Measurements from ENCODE around the gene GATA1. TPM values are rescaled to one million over a fixed set of nuclear protein-coding genes. Genes with fewer than 3 reads are reported as not detected.
A peak's percentile ranks its signal among the peaks of the same experiment; 100 is the strongest.

Gene GATA1
- total RNA-seq: 1.6 TPM

DNA sequence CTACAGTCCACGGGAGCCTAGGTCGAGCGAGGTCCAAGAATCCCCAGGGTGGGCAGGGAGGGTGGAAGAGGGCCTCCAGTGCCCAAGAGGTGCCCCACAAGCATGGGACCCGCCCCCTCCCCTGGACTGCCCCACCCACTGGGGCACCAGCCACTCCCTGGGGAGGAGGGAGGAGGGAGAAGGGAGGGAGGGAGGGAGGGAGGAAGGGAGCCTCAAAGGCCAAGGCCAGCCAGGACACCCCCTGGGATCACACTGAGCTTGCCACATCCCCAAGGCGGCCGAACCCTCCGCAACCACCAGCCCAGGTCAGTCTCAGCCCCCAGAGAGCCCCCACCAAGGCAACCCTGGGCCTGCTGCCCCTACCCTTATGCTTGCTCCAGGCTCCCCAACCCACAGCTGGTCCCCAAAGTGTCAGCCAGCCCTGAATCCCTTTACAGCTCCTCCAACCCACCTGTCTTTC, at the start of gene GATA1:
GATA1 (plus strand) TSS at position 250 of the 460 bp plus-strand sequence. CDS start 4,520 bp downstream, outside the sequence.
- Histone ChIP-seq H3K36me3 (ENCODE audit: control insufficient read depth in 3 of 3, insufficient read depth in 3 of 3, low read length in 3 of 3) (no peaks in the 10 kb centered on the region), H3K9ac (ENCODE audit: low read depth in 1 of 3, low read length in 3 of 3) (no peak within 1 kb of the TSS), H3K4me3 (ENCODE audit: low read length in 3 of 3) (no peak within 1 kb of the TSS), H3K27me3 (ENCODE audit: control insufficient read depth in 3 of 3, insufficient read depth in 3 of 3, low read length in 3 of 3) (peaks cover 0 to 9% (median 0%) of the 10 kb centered on the region in 3 donors), H3K27ac (ENCODE audit: low read depth, low read length) (no peak within 1 kb of the TSS), H3K9me3 (ENCODE audit: control insufficient read depth in 3 of 3, low read length in 3 of 3) (no peaks in the 10 kb centered on the region), H3K4me1 (ENCODE audit: control insufficient read depth in 3 of 3, insufficient read depth in 3 of 3, low read length in 3 of 3) (no peaks in the 10 kb centered on the region)

GRCh38 chrX:48736878-48737212, 49.5 kb upstream of the GATA1 start:
- Histone ChIP-seq H3K9me3 (ENCODE audit: control insufficient read depth in 3 of 3, low read length in 3 of 3) (no peaks in the 10 kb centered on the region), H3K4me1 (ENCODE audit: control insufficient read depth in 3 of 3, insufficient read depth in 3 of 3, low read length in 3 of 3) (peaks cover 0 to 14% (median 4%) of the 10 kb centered on the region in 3 donors), H3K36me3 (ENCODE audit: control insufficient read depth in 3 of 3, insufficient read depth in 3 of 3, low read length in 3 of 3) (no peaks in the 10 kb centered on the region), H3K27ac (ENCODE audit: low read depth, low read length) (peak overlapping the region; percentile 84), H3K9ac (ENCODE audit: low read depth in 1 of 3, low read length in 3 of 3) (no peak overlapping the region), H3K27me3 (ENCODE audit: control insufficient read depth in 3 of 3, insufficient read depth in 3 of 3, low read length in 3 of 3) (no peaks in the 10 kb centered on the region), H3K4me3 (ENCODE audit: low read length in 3 of 3) (peak overlapping the region; percentile 45 to 74 (median 63))

GRCh38 chrX:48737213-48737938, 49.0 kb upstream of the GATA1 start:
- Histone ChIP-seq H3K36me3 (ENCODE audit: control insufficient read depth in 3 of 3, insufficient read depth in 3 of 3, low read length in 3 of 3) (no peaks in the 10 kb centered on the region), H3K4me3 (ENCODE audit: low read length in 3 of 3) (peak overlapping the region; percentile 85 to 90 (median 87)), H3K27me3 (ENCODE audit: control insufficient read depth in 3 of 3, insufficient read depth in 3 of 3, low read length in 3 of 3) (no peaks in the 10 kb centered on the region), H3K9ac (ENCODE audit: low read depth in 1 of 3, low read length in 3 of 3) (peak overlapping the region; percentile 71 to 88 (median 87)), H3K9me3 (ENCODE audit: control insufficient read depth in 3 of 3, low read length in 3 of 3) (no peaks in the 10 kb centered on the region), H3K27ac (ENCODE audit: low read depth, low read length) (peak overlapping the region; percentile 84), H3K4me1 (ENCODE audit: control insufficient read depth in 3 of 3, insufficient read depth in 3 of 3, low read length in 3 of 3) (peaks cover 0 to 14% (median 4%) of the 10 kb centered on the region in 3 donors)

DNA sequence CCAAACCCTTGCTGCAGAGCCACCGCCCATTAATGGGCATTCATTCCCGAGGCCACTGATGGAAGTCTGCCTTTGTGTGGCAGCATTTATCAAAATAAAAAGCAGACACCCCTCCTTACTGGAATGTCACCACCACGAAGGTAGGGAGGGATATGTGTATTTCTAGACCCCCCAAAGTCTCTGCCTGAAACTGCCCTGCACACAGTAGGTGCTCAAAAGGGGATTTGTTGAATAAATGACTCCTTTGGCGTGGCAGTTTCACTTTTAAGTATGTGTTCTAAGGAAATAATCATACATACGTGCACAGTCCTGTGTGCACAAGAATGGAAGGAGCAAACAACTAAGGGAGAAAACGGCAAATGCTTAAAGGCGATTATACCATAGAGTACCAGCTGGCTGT, 48.5 kb upstream of the GATA1 start:
- no peaks in the 10 kb centered on the region for H3K36me3 ChIP-seq (ENCODE audit: control insufficient read depth in 3 of 3, insufficient read depth in 3 of 3, low read length in 3 of 3)
- H3K9ac ChIP-seq (ENCODE audit: low read depth in 1 of 3, low read length in 3 of 3): peak overlapping the region; percentile 71 to 88 (median 87)
- H3K27ac ChIP-seq (ENCODE audit: low read depth, low read length): peak overlapping the region; percentile 84
- H3K27me3 ChIP-seq (ENCODE audit: control insufficient read depth in 3 of 3, insufficient read depth in 3 of 3, low read length in 3 of 3): no peaks in the 10 kb centered on the region
- H3K4me1 ChIP-seq (ENCODE audit: control insufficient read depth in 3 of 3, insufficient read depth in 3 of 3, low read length in 3 of 3): peaks cover 0 to 14% (median 4%) of the 10 kb centered on the region in 3 donors
- H3K9me3 ChIP-seq (ENCODE audit: control insufficient read depth in 3 of 3, low read length in 3 of 3): no peaks in the 10 kb centered on the region
- H3K4me3 ChIP-seq (ENCODE audit: low read length in 3 of 3): peak overlapping the region; percentile 85 to 90 (median 87)

DNA sequence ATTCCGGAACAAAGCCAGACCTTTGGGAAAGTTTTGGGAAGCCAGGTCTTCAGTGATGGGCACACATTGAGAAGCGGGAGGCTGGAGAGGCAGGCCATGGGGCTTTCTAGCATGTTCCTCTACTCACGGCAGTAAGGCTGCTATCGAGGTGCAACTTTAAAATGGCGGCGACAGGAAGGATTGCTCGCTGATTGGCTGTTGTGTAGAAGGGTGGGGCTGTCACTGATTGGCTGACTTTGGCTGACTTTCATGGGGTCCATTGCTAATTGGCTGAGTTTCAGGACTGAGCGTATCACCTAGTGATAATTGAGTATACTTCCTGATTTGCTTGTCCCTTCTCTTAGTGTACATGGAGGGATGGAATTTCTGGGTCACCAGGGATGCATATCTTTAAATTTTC, 44.6 kb upstream of the GATA1 start:
- Histone ChIP-seq H3K36me3 (ENCODE audit: control insufficient read depth in 3 of 3, insufficient read depth in 3 of 3, low read length in 3 of 3) (no peaks in the 10 kb centered on the region), H3K9ac (ENCODE audit: low read depth in 1 of 3, low read length in 3 of 3) (no peak overlapping the region), H3K4me3 (ENCODE audit: low read length in 3 of 3) (no peak overlapping the region), H3K27ac (ENCODE audit: low read depth, low read length) (no peak overlapping the region), H3K27me3 (ENCODE audit: control insufficient read depth in 3 of 3, insufficient read depth in 3 of 3, low read length in 3 of 3) (no peaks in the 10 kb centered on the region), H3K9me3 (ENCODE audit: control insufficient read depth in 3 of 3, low read length in 3 of 3) (no peaks in the 10 kb centered on the region), H3K4me1 (ENCODE audit: control insufficient read depth in 3 of 3, insufficient read depth in 3 of 3, low read length in 3 of 3) (peaks cover 0 to 10% (median 4%) of the 10 kb centered on the region in 3 donors)

DNA sequence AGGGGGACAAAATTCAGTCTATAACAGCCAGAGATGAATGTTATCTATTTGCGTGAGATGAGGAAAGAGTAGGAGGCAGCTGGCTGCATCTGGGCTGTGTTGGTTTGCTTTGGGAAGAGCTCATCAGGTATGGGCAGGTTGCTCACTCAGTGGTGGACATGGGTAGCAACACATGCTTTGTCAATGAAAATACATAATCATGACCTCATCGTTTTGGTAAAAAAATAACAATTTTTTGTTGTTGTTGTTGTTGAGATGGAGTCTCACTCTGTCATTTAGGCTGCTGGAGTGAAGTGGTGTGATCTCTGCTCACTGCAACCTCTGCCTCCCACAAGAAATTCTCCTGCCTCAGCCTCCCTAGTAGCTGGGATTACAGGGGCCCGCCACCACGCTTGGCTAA, 41.2 kb upstream of the GATA1 start:
- Histone ChIP-seq H3K27ac (ENCODE audit: low read depth, low read length) (no peak overlapping the region), H3K9me3 (ENCODE audit: control insufficient read depth in 3 of 3, low read length in 3 of 3) (no peaks in the 10 kb centered on the region), H3K27me3 (ENCODE audit: control insufficient read depth in 3 of 3, insufficient read depth in 3 of 3, low read length in 3 of 3) (no peaks in the 10 kb centered on the region), H3K9ac (ENCODE audit: low read depth in 1 of 3, low read length in 3 of 3) (no peak overlapping the region), H3K36me3 (ENCODE audit: control insufficient read depth in 3 of 3, insufficient read depth in 3 of 3, low read length in 3 of 3) (no peaks in the 10 kb centered on the region), H3K4me3 (ENCODE audit: low read length in 3 of 3) (no peak overlapping the region), H3K4me1 (ENCODE audit: control insufficient read depth in 3 of 3, insufficient read depth in 3 of 3, low read length in 3 of 3) (no peaks in the 10 kb centered on the region)

DNA sequence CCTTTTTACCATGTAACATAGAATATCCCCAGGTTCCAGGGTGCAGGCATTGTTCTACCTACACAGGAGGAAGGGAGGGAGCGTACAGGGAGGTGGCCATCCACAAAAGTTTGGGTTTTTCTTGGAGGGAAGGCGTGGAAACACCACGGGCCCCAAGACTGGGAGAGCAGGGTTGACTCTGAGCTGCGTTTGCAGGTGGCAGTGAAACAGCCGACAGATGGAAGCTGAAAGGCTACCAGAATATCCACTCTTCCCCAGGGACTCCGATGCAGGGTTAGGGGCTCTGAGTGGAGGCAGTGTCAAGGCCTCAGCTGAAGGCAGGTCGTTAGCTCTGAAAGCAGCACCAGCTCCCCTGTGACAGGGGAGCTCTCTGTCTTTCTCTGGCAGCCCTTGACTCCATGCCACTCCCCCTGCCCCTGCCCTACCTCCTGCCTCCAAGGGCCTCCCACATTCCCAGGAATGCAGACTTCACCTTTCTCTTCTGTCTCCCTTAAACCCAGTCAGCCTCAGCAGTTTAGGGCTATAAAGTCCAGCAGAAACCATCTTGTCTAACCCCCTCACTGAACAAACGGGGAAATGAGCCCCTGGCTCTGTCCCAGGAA, 38.9 kb upstream of the GATA1 start:
- no peak overlapping the region for H3K9ac ChIP-seq (ENCODE audit: low read depth in 1 of 3, low read length in 3 of 3)

GRCh38 chrX:48749182-48749581, 37.2 kb upstream of the GATA1 start:
- Histone ChIP-seq H3K9me3 (ENCODE audit: control insufficient read depth in 3 of 3, low read length in 3 of 3) (no peaks in the 10 kb centered on the region), H3K4me3 (ENCODE audit: low read length in 3 of 3) (no peak overlapping the region), H3K4me1 (ENCODE audit: control insufficient read depth in 3 of 3, insufficient read depth in 3 of 3, low read length in 3 of 3) (no peaks in the 10 kb centered on the region), H3K9ac (ENCODE audit: low read depth in 1 of 3, low read length in 3 of 3) (no peak overlapping the region), H3K27ac (ENCODE audit: low read depth, low read length) (no peak overlapping the region), H3K27me3 (ENCODE audit: control insufficient read depth in 3 of 3, insufficient read depth in 3 of 3, low read length in 3 of 3) (peaks cover 0 to 6% (median 0%) of the 10 kb centered on the region in 3 donors), H3K36me3 (ENCODE audit: control insufficient read depth in 3 of 3, insufficient read depth in 3 of 3, low read length in 3 of 3) (no peaks in the 10 kb centered on the region)

More for the DNA sequence above, 38.9 kb upstream of the GATA1 start:
- Histone ChIP-seq H3K36me3 (ENCODE audit: control insufficient read depth in 3 of 3, insufficient read depth in 3 of 3, low read length in 3 of 3) (no peaks in the 10 kb centered on the region), H3K4me3 (ENCODE audit: low read length in 3 of 3) (no peak overlapping the region), H3K27me3 (ENCODE audit: control insufficient read depth in 3 of 3, insufficient read depth in 3 of 3, low read length in 3 of 3) (no peaks in the 10 kb centered on the region), H3K27ac (ENCODE audit: low read depth, low read length) (no peak overlapping the region), H3K4me1 (ENCODE audit: control insufficient read depth in 3 of 3, insufficient read depth in 3 of 3, low read length in 3 of 3) (no peaks in the 10 kb centered on the region), H3K9me3 (ENCODE audit: control insufficient read depth in 3 of 3, low read length in 3 of 3) (no peaks in the 10 kb centered on the region)

GRCh38 chrX:48751343-48751742, 35.0 kb upstream of the GATA1 start:
- Histone ChIP-seq H3K27me3 (ENCODE audit: control insufficient read depth in 3 of 3, insufficient read depth in 3 of 3, low read length in 3 of 3) (peaks cover 0 to 11% (median 0%) of the 10 kb centered on the region in 3 donors), H3K4me3 (ENCODE audit: low read length in 3 of 3) (no peak overlapping the region), H3K9ac (ENCODE audit: low read depth in 1 of 3, low read length in 3 of 3) (no peak overlapping the region), H3K9me3 (ENCODE audit: control insufficient read depth in 3 of 3, low read length in 3 of 3) (no peaks in the 10 kb centered on the region), H3K27ac (ENCODE audit: low read depth, low read length) (no peak overlapping the region), H3K36me3 (ENCODE audit: control insufficient read depth in 3 of 3, insufficient read depth in 3 of 3, low read length in 3 of 3) (no peaks in the 10 kb centered on the region), H3K4me1 (ENCODE audit: control insufficient read depth in 3 of 3, insufficient read depth in 3 of 3, low read length in 3 of 3) (no peaks in the 10 kb centered on the region)

DNA sequence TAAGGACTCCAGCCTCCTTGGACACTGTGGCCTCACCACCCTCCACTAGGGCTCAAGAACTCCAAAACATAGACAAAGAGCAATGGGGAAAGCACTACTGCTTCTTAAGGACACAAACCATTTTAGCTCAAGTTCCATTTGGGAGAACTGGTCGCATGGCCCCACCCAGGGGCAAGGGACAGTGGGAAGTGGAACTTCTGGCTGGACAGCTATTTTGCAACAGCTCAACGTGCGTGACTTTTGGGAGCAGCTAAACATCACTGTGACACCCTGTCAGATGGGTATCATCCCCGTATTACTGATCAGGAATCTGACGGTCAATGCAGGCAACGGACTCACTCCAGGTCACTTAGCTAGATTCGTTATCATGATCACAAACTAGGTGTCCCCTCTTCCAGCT, 33.9 kb upstream of the GATA1 start:
- Histone ChIP-seq H3K4me3 (ENCODE audit: low read length in 3 of 3) (no peak overlapping the region), H3K9me3 (ENCODE audit: control insufficient read depth in 3 of 3, low read length in 3 of 3) (no peaks in the 10 kb centered on the region), H3K27me3 (ENCODE audit: control insufficient read depth in 3 of 3, insufficient read depth in 3 of 3, low read length in 3 of 3) (peaks cover 0 to 11% (median 0%) of the 10 kb centered on the region in 3 donors), H3K36me3 (ENCODE audit: control insufficient read depth in 3 of 3, insufficient read depth in 3 of 3, low read length in 3 of 3) (no peaks in the 10 kb centered on the region), H3K4me1 (ENCODE audit: control insufficient read depth in 3 of 3, insufficient read depth in 3 of 3, low read length in 3 of 3) (no peaks in the 10 kb centered on the region), H3K27ac (ENCODE audit: low read depth, low read length) (no peak overlapping the region), H3K9ac (ENCODE audit: low read depth in 1 of 3, low read length in 3 of 3) (no peak overlapping the region)
